ENCODE results near the gene IKZF1. TPM values are rescaled to one million over a fixed set of nuclear protein-coding genes. Genes with fewer than 3 reads are reported as not detected.

The IKZF1 gene
- total RNA-seq, 1 experiment from 2014 or later: 0.57 TPM

DNA sequence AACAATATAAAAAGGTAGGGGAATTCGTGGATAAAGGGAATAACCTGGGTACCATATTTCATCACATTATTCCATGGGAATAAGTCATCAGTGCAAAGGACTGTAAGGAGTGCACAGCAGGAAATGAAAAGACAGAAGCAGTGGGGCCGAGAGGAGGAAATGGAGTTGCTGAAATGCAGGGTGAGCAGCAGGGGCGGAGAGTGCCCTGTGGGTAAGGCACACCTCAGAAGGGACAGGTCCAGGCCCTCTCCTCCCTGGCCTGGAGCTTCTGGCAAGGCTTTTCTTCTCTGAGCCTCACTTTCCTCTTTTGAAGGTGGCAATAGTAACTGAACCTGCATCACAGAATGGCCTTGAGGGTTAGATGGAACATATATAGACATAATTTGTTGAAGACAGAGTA is 26.2 kb downstream of the IKZF1 start:
- H3K4me2 ChIP-seq (ENCODE audit: low read length): no peak overlapping the region
- RAD21 ChIA-PET (ENCODE audit: low non-redundant PET in 1 of 2, low total read pairs in 2 of 2, uncharacterized antibody in 2 of 2, unreplicated experiment in 2 of 2): no interaction called here
- H3K9ac ChIP-seq (ENCODE audit: low read length): no peak overlapping the region
- no peaks in the 10 kb centered on the region for H3K36me3 ChIP-seq (ENCODE audit: control insufficient read depth in 1 of 2, insufficient read depth in 2 of 2, low read length in 2 of 2)
- no peaks in the 10 kb centered on the region; a peak in 1 of 4 replicates for H3K4me1 ChIP-seq (ENCODE audit: control insufficient read depth in 1 of 2, insufficient read depth in 2 of 2, low read length in 2 of 2)
- BruUV-seq (replicated peaks): no TSS peak
- no peaks in the 10 kb centered on the region for H3K9me2 ChIP-seq (ENCODE audit: insufficient read depth)
- H3K4me3 ChIP-seq (replicated peaks in 1 of 2; ENCODE audit: low read depth in 1 of 2, low read length in 2 of 2): no peak overlapping the region
- ATAC-seq (no peak), DNase-seq (ENCODE audit: low read depth, low spot score) (no peak)
- H3K27ac ChIP-seq (ENCODE audit: low read depth, low read length): no peak overlapping the region
- H3K9me3 ChIP-seq (ENCODE audit: control insufficient read depth in 1 of 2, insufficient read depth in 1 of 2, low read depth in 1 of 2, low read length in 2 of 2): no peaks in the 10 kb centered on the region
- TF ChIP-seq SIN3A (IDR thresholded peaks at IDR 0.05; ENCODE audit: low read depth): no peak
- no peak for TF ChIP-seq EZH2phosphoT487 (IDR thresholded peaks at IDR 0.05; ENCODE audit: borderline replicate concordance)
- no peak for TF ChIP-seq FOSL1 (IDR thresholded peaks at IDR 0.05; ENCODE audit: low read depth)
- TF ChIP-seq, protein P1, sequence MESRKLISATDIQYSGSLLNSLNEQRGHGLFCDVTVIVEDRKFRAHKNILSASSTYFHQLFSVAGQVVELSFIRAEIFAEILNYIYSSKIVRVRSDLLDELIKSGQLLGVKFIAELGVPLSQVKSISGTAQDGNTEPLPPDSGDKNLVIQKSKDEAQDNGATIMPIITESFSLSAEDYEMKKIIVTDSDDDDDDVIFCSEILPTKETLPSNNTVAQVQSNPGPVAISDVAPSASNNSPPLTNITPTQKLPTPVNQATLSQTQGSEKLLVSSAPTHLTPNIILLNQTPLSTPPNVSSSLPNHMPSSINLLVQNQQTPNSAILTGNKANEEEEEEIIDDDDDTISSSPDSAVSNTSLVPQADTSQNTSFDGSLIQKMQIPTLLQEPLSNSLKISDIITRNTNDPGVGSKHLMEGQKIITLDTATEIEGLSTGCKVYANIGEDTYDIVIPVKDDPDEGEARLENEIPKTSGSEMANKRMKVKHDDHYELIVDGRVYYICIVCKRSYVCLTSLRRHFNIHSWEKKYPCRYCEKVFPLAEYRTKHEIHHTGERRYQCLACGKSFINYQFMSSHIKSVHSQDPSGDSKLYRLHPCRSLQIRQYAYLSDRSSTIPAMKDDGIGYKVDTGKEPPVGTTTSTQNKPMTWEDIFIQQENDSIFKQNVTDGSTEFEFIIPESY (IDR thresholded peaks at IDR 0.05; ENCODE audit: extremely low read depth, insufficient replicate concordance, low read length): no peak
- TF ChIP-seq ATF3 (IDR thresholded peaks at IDR 0.05): no peak
- no peak for TF ChIP-seq ZFX (IDR thresholded peaks at IDR 0.05)
- POLR2A ChIA-PET: no interaction called here
- intact Hi-C loops (cut with micrococcal nuclease): no loop called here
- H3K79me2 ChIP-seq (ENCODE audit: insufficient read depth, low read length): no peaks in the 10 kb centered on the region
- 0 out of 2 replicates have a peak, but pooled peaks cover 6% of the 10 kb centered on the region for H3K27me3 ChIP-seq (ENCODE audit: insufficient read depth, low read length)
- no peaks in the 10 kb centered on the region for H4K20me1 ChIP-seq (ENCODE audit: insufficient read depth)
- H2AFZ ChIP-seq (ENCODE audit: low read depth, low read length, poor library complexity, severe bottlenecking): no peak overlapping the region
- CTCF ChIA-PET: no interaction called here

DNA sequence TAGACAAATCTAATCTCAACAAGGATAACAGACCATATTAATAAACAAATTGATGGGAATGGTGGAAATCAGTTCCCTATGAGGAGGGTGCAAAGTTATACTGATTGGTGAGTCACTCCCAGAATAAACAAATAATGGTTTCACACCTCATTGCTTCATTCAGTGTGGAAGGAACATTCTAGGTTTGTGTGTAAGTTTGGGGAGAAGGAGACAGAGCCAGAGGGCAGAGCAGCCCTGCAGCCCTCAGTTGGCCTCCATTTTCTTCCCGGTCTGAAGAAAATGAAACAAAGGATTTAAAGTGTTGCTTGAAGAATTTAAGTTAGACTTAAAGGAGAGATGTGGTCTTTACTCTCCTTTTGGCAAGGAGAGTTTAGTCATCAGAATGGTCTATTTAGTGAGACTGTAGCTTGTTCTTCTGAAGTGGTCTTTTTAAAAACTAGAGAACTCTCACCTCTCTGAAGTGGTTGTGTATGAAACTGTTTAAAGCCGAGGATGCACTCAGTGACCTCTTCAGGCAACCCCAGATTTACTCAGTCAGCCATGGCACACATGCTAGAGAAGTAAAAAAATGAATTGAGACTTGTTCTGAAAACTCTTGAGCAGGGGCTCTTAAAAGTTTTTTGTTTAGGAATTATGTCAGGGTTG is 27.2 kb downstream of the IKZF1 start:
- Histone ChIP-seq H3K27me3 (ENCODE audit: insufficient read depth, low read length) (0 out of 2 replicates have a peak, but pooled peaks cover 6% of the 10 kb centered on the region), H4K20me1 (ENCODE audit: insufficient read depth) (no peaks in the 10 kb centered on the region), H3K9ac (ENCODE audit: low read length) (no peak overlapping the region), H3K4me1 (ENCODE audit: control insufficient read depth in 1 of 2, insufficient read depth in 2 of 2, low read length in 2 of 2) (no peaks in the 10 kb centered on the region; a peak in 1 of 4 replicates), H3K9me2 (ENCODE audit: insufficient read depth) (no peaks in the 10 kb centered on the region), H3K4me3 (replicated peaks in 1 of 2; ENCODE audit: low read depth in 1 of 2, low read length in 2 of 2) (no peak overlapping the region), H3K9me3 (ENCODE audit: control insufficient read depth in 1 of 2, insufficient read depth in 1 of 2, low read depth in 1 of 2, low read length in 2 of 2) (no peaks in the 10 kb centered on the region), H3K36me3 (ENCODE audit: control insufficient read depth in 1 of 2, insufficient read depth in 2 of 2, low read length in 2 of 2) (no peaks in the 10 kb centered on the region), H2AFZ (ENCODE audit: low read depth, low read length, poor library complexity, severe bottlenecking) (no peak overlapping the region), H3K79me2 (ENCODE audit: insufficient read depth, low read length) (no peaks in the 10 kb centered on the region), H3K27ac (ENCODE audit: low read depth, low read length) (no peak overlapping the region), H3K4me2 (ENCODE audit: low read length) (no peak overlapping the region)
- TF ChIP-seq POLR2A (IDR thresholded peaks at IDR 0.05; ENCODE audit: borderline replicate concordance, extremely low read depth, insufficient read depth, insufficient read length): no peak
- TF ChIP-seq SP1 (IDR thresholded peaks at IDR 0.05; ENCODE audit: low read depth): no peak
- TF ChIP-seq, protein P2, sequence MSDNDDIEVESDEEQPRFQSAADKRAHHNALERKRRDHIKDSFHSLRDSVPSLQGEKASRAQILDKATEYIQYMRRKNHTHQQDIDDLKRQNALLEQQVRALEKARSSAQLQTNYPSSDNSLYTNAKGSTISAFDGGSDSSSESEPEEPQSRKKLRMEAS (IDR thresholded peaks at IDR 0.05): no peak
- no peak for TF ChIP-seq POLR2AphosphoS5 (IDR thresholded peaks at IDR 0.05; ENCODE audit: low read depth, low read length)
- TF ChIP-seq CTCF (IDR thresholded peaks at IDR 0.05 in 2 of 3, conservative IDR thresholded peaks at IDR 0.05 in 1 of 3; ENCODE audit: borderline replicate concordance in 1 of 3, insufficient read depth in 1 of 3, low read depth in 2 of 3, low read length in 2 of 3): no peak
- no peak for TF ChIP-seq EZH2 (IDR thresholded peaks at IDR 0.05)
- TF ChIP-seq YY1 (IDR thresholded peaks at IDR 0.05; ENCODE audit: extremely low read depth, insufficient replicate concordance, low read depth, low read length): no peak
- no peak for TF ChIP-seq SRF (IDR thresholded peaks at IDR 0.05; ENCODE audit: low read depth)
- no peak for TF ChIP-seq JUND (IDR thresholded peaks at IDR 0.05)
- ChIA-PET CTCF (no interaction called here), POLR2A (no interaction called here), RAD21 (ENCODE audit: low non-redundant PET in 1 of 2, low total read pairs in 2 of 2, uncharacterized antibody in 2 of 2, unreplicated experiment in 2 of 2) (no interaction called here)
- BruUV-seq (replicated peaks): no TSS peak
- intact Hi-C loops (cut with micrococcal nuclease): no loop called here
- ATAC-seq: no peak
- DNase-seq (ENCODE audit: low read depth, low spot score): no peak
